HepG2 (cell line): Measurements from ENCODE around the gene MKNK1. TPM values are rescaled to one million over a fixed set of nuclear protein-coding genes. Genes with fewer than 3 reads are reported as not detected.
A peak's percentile ranks its signal among the peaks of the same experiment; 100 is the strongest.

Experiments used
- AGO2 ChIP-seq: fragments of 200-400 bp; formaldehyde crosslinking; optimal IDR thresholded peaks from 2 replicates; pipeline ENCODE3; 2017; ENCODE audit warnings: mild to moderate bottlenecking, low read depth, low read length, moderate library complexity
- E2F5 ChIP-seq: sonication (generic); formaldehyde crosslinking; conservative IDR thresholded peaks from 2 replicates; pipeline ENCODE4 v1.4.0; 2020; ENCODE audit warnings: missing genetic modification reagents
- HDAC1 ChIP-seq: sonication (generic); formaldehyde crosslinking; IDR thresholded peaks from 2 replicates; pipeline ENCODE4 v1.5.1; 2020; ENCODE audit warnings: mild to moderate bottlenecking, missing genetic modification reagents
- HNF1B ChIP-seq: sonication (generic); formaldehyde crosslinking; IDR thresholded peaks from 2 replicates; pipeline ENCODE4 v1.5.1; 2020; ENCODE audit warnings: mild to moderate bottlenecking, moderate library complexity, missing genetic modification reagents
- HNRNPLL ChIP-seq: fragments of 200-400 bp; formaldehyde crosslinking; IDR thresholded peaks from 2 replicates; pipeline ENCODE4 v1.6.1; 2017; ENCODE audit warnings: mild to moderate bottlenecking, low read depth, low read length; ENCODE audit not compliant: poor library complexity, severe bottlenecking
- KAT8 ChIP-seq: IDR thresholded peaks from 2 replicates; pipeline ENCODE4 v1.6.1; 2016; ENCODE audit warnings: missing genetic modification reagents, missing compliant biosample characterization
- KLF13 ChIP-seq: sonication (generic); formaldehyde crosslinking; IDR thresholded peaks from 2 replicates; pipeline ENCODE4 v1.4.0; 2020; ENCODE audit warnings: mild to moderate bottlenecking, missing genetic modification reagents
- KMT2A ChIP-seq: sonication (generic); formaldehyde crosslinking; IDR thresholded peaks from 2 replicates; pipeline ENCODE4 v1.4.0; 2020; ENCODE audit warnings: missing genetic modification reagents
- MATR3 ChIP-seq: sonication (generic); formaldehyde crosslinking; IDR thresholded peaks from 2 replicates; pipeline ENCODE4 v1.4.0; 2020; ENCODE audit warnings: missing genetic modification reagents
- NKX3-1 ChIP-seq: sonication (generic); formaldehyde crosslinking; IDR thresholded peaks from 2 replicates; pipeline ENCODE4 v1.5.0; 2020; ENCODE audit warnings: missing genetic modification reagents
- RNF2 ChIP-seq: fragments of 450-650 bp; conservative IDR thresholded peaks from 2 replicates; pipeline ENCODE4 v1.6.1; 2016; ENCODE audit warnings: low read depth
- TOE1 ChIP-seq: sonication (generic); formaldehyde crosslinking; IDR thresholded peaks from 2 replicates; pipeline ENCODE4 v1.4.0; 2020; ENCODE audit warnings: mild to moderate bottlenecking, missing genetic modification reagents
- ZBTB34 ChIP-seq: sonication (generic); formaldehyde crosslinking; IDR thresholded peaks from 2 replicates; pipeline ENCODE4 v1.8.0; 2022; ENCODE audit warnings: mild to moderate bottlenecking, missing genetic modification reagents
- ZNF318 ChIP-seq: sonication (generic); formaldehyde crosslinking; IDR thresholded peaks from 2 replicates; pipeline ENCODE4 v1.4.0; 2020; ENCODE audit warnings: mild to moderate bottlenecking, missing genetic modification reagents
- ZNF350 ChIP-seq: sonication (generic); formaldehyde crosslinking; IDR thresholded peaks from 2 replicates; pipeline ENCODE4 v1.4.0; 2020; ENCODE audit warnings: mild to moderate bottlenecking, low read depth, missing genetic modification reagents, borderline replicate concordance
- ZNF737 ChIP-seq: sonication (generic); formaldehyde crosslinking; IDR thresholded peaks from 2 replicates; pipeline ENCODE4 v1.5.0; 2020; ENCODE audit warnings: missing genetic modification reagents, mild to moderate bottlenecking, borderline replicate concordance
- ZSCAN29 ChIP-seq: sonication (generic); formaldehyde crosslinking; conservative IDR thresholded peaks from 2 replicates; pipeline ENCODE4 v1.4.0; 2020; ENCODE audit warnings: mild to moderate bottlenecking, missing genetic modification reagents
- polyA plus RNA-seq, 8 experiments: library from polyadenylated mRNA; depleted of rRNA in 3 of 8; stranded (reverse) in 7 of 8; unstranded in 1 of 8; fragments of >200 nt; fragmentation: Illumina TruSeq in 4 of 8; extraction: Trizol in 4 of 8; gene quantifications; 2 replicates each; pipeline versions ENCODE4 v1.2.1 to v1.2.3, GENCODE V29; 2011 to 2016; ENCODE audit warnings: low read depth in 4 of 8, missing spikeins in 1 of 8, mixed read lengths in 1 of 8; ENCODE audit not compliant: insufficient read depth in 1 of 8
- total RNA-seq, 5 experiments: library from RNA; depleted of rRNA; stranded (reverse); fragments of >200 nt; fragmentation: Illumina TruSeq; extraction: Trizol; gene quantifications; 2 replicates each; pipeline ENCODE4 v1.2.3, GENCODE V29; 2016; ENCODE audit warnings: low read depth in 1 of 5

The MKNK1 gene
- total and polyA plus RNA-seq, 2 of the 13 experiments (the other 11 are each of a cell fraction or from before 2014, with no cell fraction given): 18.5 to 24.1 TPM

- TF ChIP-seq RNF2 (peak; percentile 54; the same call in 1 of the 2 replicates), ZNF350 (CRISPR knock-in tag) (peak; percentile 85), MATR3 (CRISPR knock-in tag) (no peak), KMT2A (CRISPR knock-in tag) (peak; percentile 78), ZNF737 (CRISPR knock-in tag) (0 out of 2 replicates have a peak, but pooled peaks have one; percentile 57), NKX3-1 (CRISPR knock-in tag) (peak; percentile 53; the same call in 1 of the 2 replicates), KAT8 (CRISPR knock-in tag) (peak; percentile 85), HNRNPLL (peak; percentile 64), HNF1B (peak; percentile 54; the same call in 1 of the 2 replicates), TOE1 (CRISPR knock-in tag) (no peak), E2F5 (CRISPR knock-in tag) (0 out of 2 replicates have a peak, but pooled peaks have one; percentile 32), ZNF318 (0 out of 2 replicates have a peak, but pooled peaks have one; percentile 60), ZSCAN29 (CRISPR knock-in tag) (no peak), AGO2 (peak; percentile 33), HDAC1 (0 out of 2 replicates have a peak, but pooled peaks have one; percentile 26), KLF13 (CRISPR knock-in tag) (no peak), ZBTB34 (CRISPR knock-in tag) (no peak)
Observed at GRCh38 chr1:46603858-46604549, at the start of gene MKNK1 (continued).
